Adrenal gland (tissue), 12 donors: ENCODE measurements around the gene ITPR3. TPM values are rescaled to one million over a fixed set of nuclear protein-coding genes. Genes with fewer than 3 reads are reported as not detected.
A peak's percentile ranks its signal among the peaks of the same experiment; 100 is the strongest.

Experiments
- DNase-seq, 7 donors: peaks; one replicate each; pipeline ENCODE4 v3.0.0-alpha.2; 2019 to 2020
- H3K27ac ChIP-seq, 5 donors: fragments of 200-600 bp; sonication (generic) in 4 of 5; 1 replicate in 3 of 5; 2 replicates in 2 of 5; pipeline versions ENCODE4 v1.5.1 to v1.8.0; 2016 to 2020; ENCODE audit warnings: mild to moderate bottlenecking in 1 of 5
- H3K27me3 ChIP-seq: fragments of 200-600 bp; 2 replicates; pipeline ENCODE4 v1.8.0; 2021
- H3K36me3 ChIP-seq, 2 donors: fragments of 200-600 bp; replicated peaks in 1 of 2; 1 replicate in 1 of 2; 2 replicates in 1 of 2; pipeline versions ENCODE4 v1.5.1 to v1.8.0; 2018 to 2022
- H3K4me1 ChIP-seq, 2 donors: fragments of 200-600 bp; replicated peaks in 1 of 2; 1 replicate in 1 of 2; 2 replicates in 1 of 2; pipeline versions ENCODE4 v1.5.1 to v1.8.0; 2018 to 2021
- H3K4me3 ChIP-seq, 4 donors: fragments of 200-600 bp; sonication (generic) in 3 of 4; one replicate each; pipeline ENCODE4 v1.5.1; 2016 to 2018
- H3K9me3 ChIP-seq, 3 donors: fragments of 200-600 bp; sonication (generic) in 1 of 3; replicated peaks in 1 of 3; 1 replicate in 2 of 3; 2 replicates in 1 of 3; pipeline versions ENCODE4 v1.5.1 to v1.8.0; 2016 to 2021
- POLR2A ChIP-seq, 2 donors: fragments of 450-650 bp; IDR thresholded peaks; one replicate each; pipeline ENCODE4 v1.6.1; 2017; ENCODE audit warnings: antibody characterized with exemption in 2 of 2, mild to moderate bottlenecking in 2 of 2, moderate library complexity in 1 of 2
- WGBS, 4 donors: extraction: QIAGEN DNeasy Blood & Tissue Kit in 2 of 4; methylation state at CpG; one replicate each; pipeline versions ENCODE4 v1.1.5 to v1.1.7; 2013 to 2017; 5-methylcytosine and 5-hydroxymethylcytosine counted together
- intact Hi-C, 2 donors: fragments of 100-400 bp; cut with DNase I; formaldehyde crosslinking; loops; one replicate each; pipeline versions ENCODE4 v1.14.1 to v1.15.0; 2022 to 2023
- polyA plus RNA-seq, 3 donors: library from polyadenylated mRNA; stranded (reverse); fragments of 200-250 nt in 2 of 3; fragments of 350-450 nt in 1 of 3; fragmentation: Illumina TruSeq in 1 of 3; extraction: RNeasy Lipid Tissue Mini Kit (QIAGEN cat#74804) in 1 of 3; gene quantifications; one replicate each; pipeline ENCODE4 v1.2.3, GENCODE V29; 2013 to 2014
- total RNA-seq, 9 donors: library from RNA; depleted of rRNA in 4 of 9; stranded (reverse); fragments of >200 nt in 4 of 9; fragments of 120-200 nt in 1 of 9; fragmentation: NEBNext Ultra II Directional in 1 of 9; extraction: Animal tissue kit (Norgen Biotek cat#: 25700) in 1 of 9; gene quantifications; one replicate each; pipeline versions ENCODE4 v1.1.0 to v1.2.4, GENCODE V29; 2013 to 2023
- TF ChIP-seq, protein P1 (sequence below), 6 experiments: fragments of 450-650 bp in 4 of 6; fragments of 200-600 bp in 2 of 6; sonication (generic) in 1 of 6; IDR thresholded peaks; 1 replicate in 5 of 6; 2 replicates in 1 of 6; pipeline versions ENCODE4 v1.5.1 to v1.8.0; 2016 to 2021; ENCODE audit warnings: antibody characterized with exemption in 6 of 6, mild to moderate bottlenecking in 2 of 6, moderate library complexity in 1 of 6
- donor health status: healthy with polysubstance abuse.
- donor health status: Bipolar disorder and iron deficiency.
- donor health status: DM: yes; HTN: yes; CAD: no.
- donor health status: DM: no; HTN: no; CAD: no.
- donor health status: DM: no; HTN: no; CAD: no.
- donor health status: DM: yes; HTN: yes; CAD: no.

Gene ITPR3
- total and polyA plus RNA-seq, 12 donors: 1.3 to 38.1 (median 23.9) TPM

DNA sequence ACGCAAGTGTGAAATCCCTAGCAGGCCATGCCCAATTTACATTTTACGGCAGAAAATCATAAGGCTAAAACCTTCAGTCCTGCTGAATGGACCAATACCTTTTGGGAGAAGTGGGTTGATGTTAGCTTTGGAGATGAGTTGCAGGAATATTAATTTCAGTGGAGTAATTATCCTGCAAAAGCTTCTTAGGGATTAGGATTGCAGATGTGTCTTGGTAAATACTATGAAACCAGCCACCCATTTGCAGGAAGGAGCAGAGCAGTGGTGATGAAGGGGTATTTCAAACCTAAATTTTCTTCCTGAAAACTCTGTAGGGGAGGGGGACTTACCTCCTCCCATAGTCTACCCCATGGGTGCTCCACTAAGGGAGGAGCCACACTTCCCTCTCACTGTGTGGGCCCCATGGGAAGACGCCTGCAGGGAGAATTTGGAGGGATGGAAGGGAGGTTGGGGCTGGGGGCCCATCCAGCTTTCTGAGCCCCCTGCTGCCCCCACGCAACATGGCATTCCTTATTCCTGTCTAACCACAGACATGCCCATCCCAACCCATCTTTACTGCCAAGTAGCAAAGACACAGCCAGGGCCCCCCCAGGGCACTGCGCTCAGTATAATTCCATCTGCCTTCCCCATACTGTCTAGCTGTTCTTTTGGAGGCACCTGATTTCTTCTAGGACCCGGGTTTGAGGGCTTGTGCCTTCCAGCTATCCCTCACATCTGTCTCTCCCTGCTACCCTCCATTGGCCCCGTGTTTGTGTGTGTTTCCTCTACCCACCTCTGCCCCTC lies 105.0 kb downstream of the ITPR3 start:
- Histone ChIP-seq H3K27ac (no peak overlapping the region), H3K4me1 (peaks cover 0 to 6% of the 10 kb centered on the region in 2 donors), H3K27me3 (no peaks in the 10 kb centered on the region), H3K9me3 (no peaks in the 10 kb centered on the region), H3K36me3 (no peaks in the 10 kb centered on the region), H3K4me3 (no peak overlapping the region)
- DNase-seq: no peak
- 73 to 83% (median 81%) methylated on average over 6 to 7 of the region's 7 CpGs for WGBS, 4 donors
- TF ChIP-seq POLR2A (IDR thresholded peaks at IDR 0.05): no peak
- intact Hi-C loops: no loop called here

DNA sequence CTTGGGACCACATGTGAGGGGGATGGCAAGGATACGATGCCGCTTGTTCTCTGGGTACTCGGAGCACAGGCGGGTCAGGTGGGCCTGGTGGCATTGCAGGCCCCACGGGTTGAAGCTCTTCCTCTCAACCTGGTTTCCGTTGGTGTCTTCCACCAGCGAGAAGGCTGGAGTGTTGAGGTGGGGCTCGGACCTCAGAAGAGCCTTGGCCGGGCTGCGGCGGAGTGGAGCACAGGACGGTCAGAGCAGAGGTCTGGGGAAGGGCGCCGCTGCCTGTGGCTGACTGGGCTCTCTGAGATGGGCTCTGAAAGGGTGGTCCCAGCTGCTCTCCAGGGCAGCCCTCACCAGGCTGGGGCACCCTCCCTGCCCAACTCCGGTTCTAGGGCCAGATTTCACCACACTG lies 105.6 kb downstream of the ITPR3 start:
- no peaks in the 10 kb centered on the region for H3K27me3 ChIP-seq
- H3K36me3 ChIP-seq: no peaks in the 10 kb centered on the region
- no peak for DNase-seq
- 90 to 95% (median 93%) methylated on average over 7 to 15 of the region's 15 CpGs for WGBS, 4 donors
- H3K4me1 ChIP-seq: peaks cover 0 to 6% of the 10 kb centered on the region in 2 donors
- no peaks in the 10 kb centered on the region for H3K9me3 ChIP-seq
- no peak overlapping the region for H3K4me3 ChIP-seq
- intact Hi-C loops: no loop called here
- no peak for TF ChIP-seq POLR2A (IDR thresholded peaks at IDR 0.05)
- TF ChIP-seq, protein P1, sequence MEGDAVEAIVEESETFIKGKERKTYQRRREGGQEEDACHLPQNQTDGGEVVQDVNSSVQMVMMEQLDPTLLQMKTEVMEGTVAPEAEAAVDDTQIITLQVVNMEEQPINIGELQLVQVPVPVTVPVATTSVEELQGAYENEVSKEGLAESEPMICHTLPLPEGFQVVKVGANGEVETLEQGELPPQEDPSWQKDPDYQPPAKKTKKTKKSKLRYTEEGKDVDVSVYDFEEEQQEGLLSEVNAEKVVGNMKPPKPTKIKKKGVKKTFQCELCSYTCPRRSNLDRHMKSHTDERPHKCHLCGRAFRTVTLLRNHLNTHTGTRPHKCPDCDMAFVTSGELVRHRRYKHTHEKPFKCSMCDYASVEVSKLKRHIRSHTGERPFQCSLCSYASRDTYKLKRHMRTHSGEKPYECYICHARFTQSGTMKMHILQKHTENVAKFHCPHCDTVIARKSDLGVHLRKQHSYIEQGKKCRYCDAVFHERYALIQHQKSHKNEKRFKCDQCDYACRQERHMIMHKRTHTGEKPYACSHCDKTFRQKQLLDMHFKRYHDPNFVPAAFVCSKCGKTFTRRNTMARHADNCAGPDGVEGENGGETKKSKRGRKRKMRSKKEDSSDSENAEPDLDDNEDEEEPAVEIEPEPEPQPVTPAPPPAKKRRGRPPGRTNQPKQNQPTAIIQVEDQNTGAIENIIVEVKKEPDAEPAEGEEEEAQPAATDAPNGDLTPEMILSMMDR (IDR thresholded peaks at IDR 0.05): no peak
- H3K27ac ChIP-seq: no peak overlapping the region

DNA sequence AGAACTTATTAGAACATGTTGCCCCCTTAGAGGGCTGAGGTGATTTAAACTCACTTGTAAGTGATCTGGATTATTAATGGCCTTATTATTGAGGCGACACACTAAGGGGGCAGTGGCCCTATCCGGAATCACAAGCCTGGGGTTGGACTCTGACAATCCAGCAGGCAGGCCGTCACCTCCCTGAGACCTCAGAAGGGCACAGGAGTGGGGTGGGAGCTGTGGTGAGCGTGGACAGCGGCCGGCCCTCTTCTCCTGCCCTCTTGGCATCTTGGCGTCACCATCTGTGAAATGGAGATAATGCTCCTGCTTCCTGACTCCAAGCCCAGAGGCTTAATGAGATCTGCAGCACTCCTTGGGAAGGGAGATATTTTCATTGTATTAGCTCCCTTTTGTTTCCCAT lies 106.0 kb downstream of the ITPR3 start:
- peaks cover 0 to 6% of the 10 kb centered on the region in 2 donors for H3K4me1 ChIP-seq
- 79 to 95% (median 85%) methylated on average over 4 to 7 of the region's 7 CpGs for WGBS, 4 donors
- intact Hi-C loops: no loop called here

DNA sequence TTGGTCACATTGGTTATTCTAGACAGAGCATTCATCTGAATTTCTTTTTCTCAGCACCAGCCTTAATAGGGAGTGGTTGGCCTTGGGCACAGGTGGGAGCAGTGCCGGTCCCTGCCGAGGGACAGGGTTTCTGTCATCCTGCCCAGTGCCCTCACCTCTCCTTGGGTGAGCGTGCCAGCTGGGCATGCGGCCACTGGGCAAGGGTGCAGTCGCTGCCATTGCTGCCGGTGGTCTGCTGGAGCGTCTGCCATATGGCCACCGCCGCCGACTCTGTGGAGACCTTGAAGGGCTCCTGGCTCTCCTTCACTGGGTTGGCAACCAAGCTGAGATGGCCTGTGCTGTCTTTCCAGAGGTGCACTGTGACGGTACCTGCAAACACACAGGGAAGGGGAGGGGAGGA lies 106.8 kb downstream of the ITPR3 start:
- Histone ChIP-seq H3K27ac (no peak overlapping the region), H3K4me1 (peaks cover 0 to 6% of the 10 kb centered on the region in 2 donors), H3K36me3 (no peaks in the 10 kb centered on the region), H3K4me3 (no peak overlapping the region), H3K27me3 (no peaks in the 10 kb centered on the region), H3K9me3 (no peaks in the 10 kb centered on the region)
- TF ChIP-seq POLR2A (IDR thresholded peaks at IDR 0.05): no peak
- TF ChIP-seq, protein P1 (IDR thresholded peaks at IDR 0.05): no peak
- 25 to 67% (median 47%) methylated on average over 3 to 11 of the region's 11 CpGs for WGBS, 4 donors
- intact Hi-C loops: no loop called here
- peak in 2 of 7 donors; percentile 41 to 51 for DNase-seq

More for the DNA sequence above, 106.0 kb downstream of the ITPR3 start:
- Histone ChIP-seq H3K4me3 (no peak overlapping the region), H3K27me3 (no peaks in the 10 kb centered on the region), H3K27ac (no peak overlapping the region), H3K36me3 (no peaks in the 10 kb centered on the region), H3K9me3 (no peaks in the 10 kb centered on the region)
- DNase-seq: no peak
- TF ChIP-seq, protein P1 (IDR thresholded peaks at IDR 0.05): no peak
- TF ChIP-seq POLR2A (IDR thresholded peaks at IDR 0.05): no peak

DNA sequence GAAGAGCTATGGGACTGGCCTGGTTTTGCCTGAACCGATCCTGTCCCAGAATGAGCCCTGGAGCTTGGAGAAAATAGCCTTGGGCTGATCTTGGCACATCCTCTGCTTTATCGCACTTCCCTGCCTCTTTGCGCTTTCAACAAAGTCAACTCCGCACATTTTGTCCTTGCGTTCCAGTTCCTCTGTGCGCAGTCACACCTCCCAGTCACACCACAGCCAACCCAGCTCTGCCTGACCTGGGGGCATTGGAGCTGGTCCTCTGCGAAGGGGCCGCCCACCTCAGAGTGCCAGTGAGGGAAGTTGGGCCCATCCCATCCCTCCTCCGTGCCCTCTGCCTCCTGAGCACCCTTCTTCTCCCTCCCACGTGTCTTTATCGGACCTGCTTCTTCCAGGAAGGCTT lies 107.3 kb downstream of the ITPR3 start:
- Histone ChIP-seq H3K27me3 (peaks cover 3% of the 10 kb centered on the region), H3K27ac (no peak overlapping the region), H3K4me1 (peaks cover 0 to 3% of the 10 kb centered on the region in 2 donors), H3K9me3 (no peaks in the 10 kb centered on the region), H3K36me3 (no peaks in the 10 kb centered on the region), H3K4me3 (no peak overlapping the region)
- WGBS, 4 donors: 78 to 93% (median 85%) methylated on average over 10 to 11 of the region's 11 CpGs
- intact Hi-C loops: no loop called here
- no peak for DNase-seq
- TF ChIP-seq, protein P1 (IDR thresholded peaks at IDR 0.05): no peak
- no peak for TF ChIP-seq POLR2A (IDR thresholded peaks at IDR 0.05)
